ENCODE results near the gene TBKBP1.

DNA sequence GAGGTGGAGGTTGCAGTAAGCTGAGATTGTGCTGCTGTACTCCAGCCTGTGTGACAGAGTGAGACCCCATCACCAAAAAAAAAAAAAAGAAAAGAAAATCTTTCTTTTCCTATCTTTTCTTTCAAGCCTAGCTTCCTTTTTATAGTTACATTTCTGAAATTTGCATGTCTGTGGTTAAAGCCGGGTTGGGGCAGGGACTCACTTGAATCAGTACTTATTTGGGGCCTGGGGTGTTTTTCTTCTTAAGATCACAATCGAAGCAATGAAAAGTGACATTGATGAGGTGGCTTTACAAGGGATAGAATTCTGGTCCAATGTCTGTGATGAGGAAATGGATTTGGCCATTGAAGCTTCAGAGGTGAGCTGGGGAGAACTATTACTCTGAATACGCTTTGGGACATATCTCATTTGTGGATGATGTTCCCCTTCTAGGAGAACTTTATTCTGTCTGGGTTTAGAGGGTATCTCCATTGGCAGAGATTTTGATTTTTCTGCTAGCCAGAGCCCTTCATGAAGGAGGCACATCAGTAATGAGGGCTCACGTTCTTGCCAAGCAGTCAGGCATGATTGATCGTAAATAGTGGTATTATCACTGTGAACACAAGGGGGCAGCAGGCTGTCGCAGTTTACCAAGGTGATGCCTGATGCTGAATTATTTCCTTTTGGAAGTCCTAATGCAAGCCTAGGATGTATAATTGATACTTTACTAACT is 29.9 kb upstream of the TBKBP1 start:
- TF ChIP-seq POLR2A (IDR thresholded peaks at IDR 0.05): no peak
- peak; percentile 55 to 86 (median 78) for TF ChIP-seq CTCF (IDR thresholded peaks at IDR 0.05)

Measured in Peyer's patch (tissue), 4 donors.